Astrocyte of the spinal cord (primary cell): ENCODE data around the gene OGA.

Experiments
- DNase-seq: peaks from one replicate; pipeline ENCODE4 v3.0.0; 2011; ENCODE audit warnings: low read depth, low spot score
- H3K4me3 ChIP-seq: 2 replicates; pipeline ENCODE4 v1.5.1; 2011; ENCODE audit warnings: low read depth, mild to moderate bottlenecking, low read length, moderate library complexity
- CTCF ChIP-seq: IDR thresholded peaks from 2 replicates; pipeline ENCODE4 v1.5.1; 2012; ENCODE audit warnings: low read depth, mild to moderate bottlenecking, low read length, inconsistent platforms
- in situ Hi-C: cut with HindIII; loops from 2 replicates; pipeline ENCODE4 v1.10.0; 2017; ENCODE audit warnings: low sequenced_read_pairs

The OGA gene

GRCh38 chr10:101841826-101842225 is 23.6 kb upstream of the OGA start:
- no peak for DNase-seq
- in situ Hi-C loops: no loop called here
- TF ChIP-seq CTCF: no peak
- no peak overlapping the region for H3K4me3 ChIP-seq

- peak; percentile 84 for DNase-seq
- peak; percentile 99 for TF ChIP-seq CTCF
- in situ Hi-C loops: no loop called here
- H3K4me3 ChIP-seq: peak overlapping the region; percentile 39
These were observed 22.7 kb upstream of the OGA start for GRCh38 chr10:101840741-101841453.

- DNase-seq: no peak
- in situ Hi-C loops: no loop called here
- H3K4me3 ChIP-seq: peak overlapping the region; percentile 30
- no peak for TF ChIP-seq CTCF
These were observed 21.9 kb upstream of the OGA start for GRCh38 chr10:101840102-101840684.

GRCh38 chr10:101839416-101840063 is 21.3 kb upstream of the OGA start:
- H3K4me3 ChIP-seq: peak overlapping the region; percentile 30
- in situ Hi-C loops: no loop called here
- DNase-seq: no peak
- no peak for TF ChIP-seq CTCF

GRCh38 chr10:101839002-101839401 is 20.8 kb upstream of the OGA start:
- no peak for TF ChIP-seq CTCF
- H3K4me3 ChIP-seq: no peak overlapping the region

GRCh38 chr10:101838416-101838970 is 20.2 kb upstream of the OGA start:
- TF ChIP-seq CTCF: no peak
- H3K4me3 ChIP-seq: no peak overlapping the region
- in situ Hi-C loops: no loop called here
- DNase-seq: no peak

More at GRCh38 chr10:101839002-101839401, 20.8 kb upstream of the OGA start:
- no peak for DNase-seq
- in situ Hi-C loops: no loop called here
